SK-N-MC (cell line): Measurements from ENCODE around the gene ANP32B.

Source experiments
- EZH2 ChIP-seq: fragments of 200-600 bp; sonication (generic); IDR thresholded peaks from one replicate; pipeline ENCODE4 v1.6.1; 2017; ENCODE audit warnings: antibody characterized with exemption
- POLR2AphosphoS5 ChIP-seq: IDR thresholded peaks from 2 replicates; pipeline ENCODE4 v1.6.1; 2012; ENCODE audit warnings: mild to moderate bottlenecking, low read depth, low read length, borderline replicate concordance

DNA sequence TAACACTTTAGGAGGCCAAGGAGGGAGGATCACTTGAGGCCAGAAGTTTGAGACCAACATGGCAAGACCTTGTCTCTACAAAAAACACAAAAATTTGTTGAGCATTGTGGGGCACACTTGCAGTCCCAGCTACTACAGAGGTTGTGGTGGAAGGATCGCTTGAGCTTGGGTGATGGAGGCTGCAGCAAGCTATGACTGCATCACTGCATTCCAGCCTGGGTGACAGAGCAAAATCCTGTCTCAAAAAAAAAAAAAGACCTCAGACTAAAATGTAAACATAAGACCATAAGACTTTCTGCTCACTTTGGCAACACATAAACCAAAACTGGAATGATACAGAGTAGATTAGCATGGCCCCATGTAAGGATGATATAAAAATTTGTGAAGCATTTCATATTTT, 48.8 kb downstream of the ANP32B start:
- no peak for TF ChIP-seq EZH2
- TF ChIP-seq POLR2AphosphoS5 = no peak
